ENCODE results near the gene SOX6.

SOX6 gene

GRCh38 chr11:15920856-15921629, 435.3 kb downstream of the SOX6 start:
- no peak for DNase-seq

- no peak for DNase-seq
Observed at GRCh38 chr11:15918674-15919073, 437.7 kb downstream of the SOX6 start.

- DNase-seq: no peak
Observed at GRCh38 chr11:15918212-15918611, 438.1 kb downstream of the SOX6 start.
